HPDE6-E6E7 (cell line): ENCODE measurements around the gene EXTL2.
A peak's percentile ranks its signal among the peaks of the same experiment; 100 is the strongest.
"Not testable (repeated sequence)": the region's sequence is repeated elsewhere in the genome, so short reads cannot be mapped to it uniquely, and the experiment has no call there.

Source experiments
- DNase-seq: peaks from one replicate; pipeline ENCODE4 v3.0.0; 2011; ENCODE audit warnings: missing footprints; ENCODE audit errors: extremely low spot score

EXTL2 gene

DNA sequence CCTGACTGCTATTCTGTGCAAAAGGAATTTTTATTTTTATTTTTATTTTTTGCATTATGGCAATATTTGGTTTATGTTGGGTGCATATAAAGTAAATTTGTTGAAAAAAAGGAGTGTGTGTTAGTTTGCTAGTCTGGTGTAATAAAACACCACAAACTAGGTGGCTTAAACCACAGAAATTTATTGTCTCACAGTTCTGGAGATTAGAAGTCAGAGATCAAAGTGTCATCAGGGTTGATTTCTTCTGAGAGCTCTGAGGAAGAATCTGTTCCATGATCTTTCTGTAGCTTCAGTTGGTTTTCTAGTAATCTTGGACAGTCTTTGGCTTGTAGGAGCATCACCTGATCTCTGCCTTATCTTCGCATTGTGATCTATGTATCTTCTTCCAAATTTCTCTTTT, 7.7 kb upstream of the EXTL2 start:
- DNase-seq, result no peak

DNA sequence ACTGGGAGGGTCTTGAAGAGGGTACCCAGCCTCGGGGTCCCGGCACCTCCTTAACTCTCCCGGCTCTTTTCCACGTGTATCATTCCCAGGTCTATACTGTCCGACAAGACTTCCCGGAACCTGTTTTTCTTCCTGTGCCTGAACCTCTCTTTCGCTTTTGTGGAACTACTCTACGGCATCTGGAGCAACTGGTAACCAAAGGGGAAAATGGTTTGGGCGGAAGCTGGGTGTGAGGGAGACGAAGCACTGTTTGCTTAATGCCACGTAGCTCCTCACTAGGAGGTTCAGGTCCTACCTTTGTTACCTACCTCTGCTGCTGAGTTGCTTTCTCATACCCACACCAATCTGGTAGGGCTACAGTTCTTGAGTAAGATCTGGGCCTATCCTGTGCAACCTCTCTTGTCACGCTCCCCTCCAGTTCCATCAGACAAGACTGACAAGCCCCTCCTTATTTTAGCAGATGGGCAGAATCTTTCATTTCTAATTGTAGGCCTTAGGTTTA, 1.9 kb upstream of the EXTL2 start:
- DNase-seq, result peak; percentile 26

DNA sequence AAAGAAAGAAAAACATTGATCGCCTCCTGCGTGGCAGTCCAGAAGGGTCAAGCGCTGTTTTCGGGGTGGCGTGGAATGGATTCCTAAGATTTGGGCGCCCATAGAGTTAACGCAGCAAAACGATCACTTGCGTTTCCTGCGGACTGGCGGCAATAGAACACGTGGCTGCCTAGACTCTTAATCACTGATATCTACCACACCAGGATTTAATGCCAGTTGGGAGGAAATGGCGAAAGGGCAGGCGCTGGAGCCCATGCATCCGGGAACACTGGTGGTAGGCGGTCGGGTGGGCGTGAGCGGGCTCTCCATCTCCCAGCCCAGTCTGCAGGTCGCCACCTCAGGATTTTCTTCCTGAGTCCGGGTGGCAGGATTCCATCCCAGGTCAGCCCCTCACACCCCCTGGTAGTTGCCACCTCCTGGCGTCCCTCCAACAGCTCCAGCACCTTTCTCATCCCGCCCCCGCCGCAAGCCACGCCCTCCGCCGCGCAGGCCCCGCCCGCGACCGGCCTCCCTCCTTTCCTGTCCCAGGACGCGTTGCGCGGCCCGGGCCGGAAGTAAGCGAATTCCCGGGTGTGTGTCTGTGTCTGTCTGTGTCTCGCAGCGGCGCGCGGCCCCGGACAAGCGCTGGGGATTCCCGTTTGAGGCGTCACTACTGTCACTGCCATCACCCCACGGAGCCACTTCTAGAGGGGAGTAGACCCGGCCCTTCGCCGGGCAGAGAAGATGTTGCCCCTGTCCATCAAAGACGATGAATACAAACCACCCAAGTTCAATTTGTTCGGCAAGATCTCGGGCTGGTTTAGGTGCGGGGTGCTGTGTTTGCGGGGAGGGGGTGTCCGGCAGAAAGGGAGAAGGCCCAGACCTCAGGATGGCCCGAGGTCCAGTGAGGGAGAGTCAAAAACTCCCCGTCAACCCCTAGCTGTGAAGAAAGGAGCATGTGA, 1.2 kb upstream of the EXTL2 start, which contains the start of gene SLC30A7:
Gene SLC30A7 (plus strand): TSS at position 551 of the 941 bp plus-strand sequence. CDS start 173 bp downstream, at position 724.
- DNase-seq, result peak; percentile 75

DNA sequence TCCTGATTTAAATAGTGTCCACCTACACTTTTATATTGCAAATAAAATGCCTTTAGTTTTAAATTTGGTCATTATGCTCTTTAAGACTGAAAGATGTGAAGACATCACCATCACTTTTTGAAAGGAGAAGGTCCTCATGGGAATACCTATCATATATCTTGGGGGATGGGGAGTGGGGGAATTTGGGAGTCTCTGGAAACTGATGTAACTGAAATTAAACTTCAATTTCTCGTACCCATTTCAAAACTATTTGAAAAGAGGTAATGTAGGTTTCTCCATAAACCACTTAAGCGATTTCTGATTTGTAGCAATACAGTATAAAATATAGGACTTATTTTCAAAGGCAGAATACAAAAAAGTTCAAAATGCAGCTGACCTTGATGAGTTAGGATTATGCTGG, 924 bp downstream of the EXTL2 start:
- DNase-seq, result no peak

DNA sequence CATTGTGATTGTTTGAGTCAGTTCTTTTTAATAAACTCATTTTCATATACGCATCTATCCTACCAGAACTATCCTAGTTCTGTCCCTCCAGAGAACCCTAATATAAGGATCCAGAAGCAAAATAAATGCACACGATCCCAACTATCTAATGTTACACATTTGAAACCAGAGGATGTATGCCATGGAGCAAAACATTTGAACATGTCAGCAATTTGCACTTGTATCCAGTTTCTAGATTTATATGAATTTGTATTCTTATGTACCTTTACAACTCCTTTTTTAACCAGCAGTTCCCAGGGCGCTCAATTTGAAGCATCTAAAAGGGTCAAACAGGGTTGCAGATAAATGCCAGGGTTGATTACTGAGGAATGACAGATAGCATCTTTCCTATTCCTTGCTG, 2.1 kb downstream of the EXTL2 start:
- no peak for DNase-seq

DNA sequence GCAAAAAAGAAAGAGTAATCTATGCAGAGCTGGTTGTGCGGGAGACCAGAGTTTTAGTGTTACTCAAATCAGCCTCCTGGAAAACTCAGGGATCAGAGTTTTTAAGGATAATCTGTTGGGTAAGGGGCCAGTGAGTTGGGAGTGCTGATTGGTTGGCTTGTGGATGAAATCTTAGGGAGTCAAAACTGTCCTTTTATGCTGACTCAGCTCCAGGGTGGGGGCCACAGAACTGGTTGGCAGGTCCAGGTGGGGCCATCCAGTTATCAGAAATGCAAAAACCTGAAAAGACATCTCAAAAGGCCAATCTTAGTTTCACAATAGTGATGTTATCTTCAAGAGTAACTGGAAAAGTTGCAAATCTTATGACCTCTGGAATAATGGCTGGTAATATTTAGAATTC, 3.3 kb downstream of the EXTL2 start:
- no peak for DNase-seq

DNA sequence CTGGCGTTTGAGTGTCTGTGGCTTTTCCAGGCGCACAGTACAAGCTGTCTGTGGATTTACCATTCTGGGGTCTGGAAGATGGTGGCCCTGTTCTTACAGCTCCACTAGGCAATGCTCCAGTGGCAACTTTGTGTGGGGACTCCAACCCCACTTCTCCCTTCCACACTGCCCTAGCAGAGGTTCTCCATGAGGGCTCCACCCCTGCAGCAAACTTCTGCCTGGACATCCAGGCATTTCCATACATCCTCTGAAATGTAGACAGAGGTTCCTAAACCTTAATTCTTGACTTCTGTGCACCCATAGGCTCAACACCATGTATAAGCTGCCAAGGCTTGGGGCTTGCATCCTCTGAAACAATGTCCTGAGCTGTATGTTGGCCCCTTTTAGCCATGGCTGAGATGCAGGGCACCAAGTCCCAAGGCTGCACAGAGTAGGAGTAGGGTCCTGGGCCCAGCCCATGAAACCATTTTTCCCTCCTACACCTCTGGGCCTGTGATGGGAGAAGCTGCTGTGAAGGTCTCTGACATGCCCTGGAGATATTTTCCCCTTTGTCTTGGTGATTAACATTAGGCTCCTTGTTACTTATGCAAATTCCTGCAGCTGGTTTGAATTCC, 4.7 kb downstream of the EXTL2 start:
- not testable (repeated sequence) for DNase-seq

DNA sequence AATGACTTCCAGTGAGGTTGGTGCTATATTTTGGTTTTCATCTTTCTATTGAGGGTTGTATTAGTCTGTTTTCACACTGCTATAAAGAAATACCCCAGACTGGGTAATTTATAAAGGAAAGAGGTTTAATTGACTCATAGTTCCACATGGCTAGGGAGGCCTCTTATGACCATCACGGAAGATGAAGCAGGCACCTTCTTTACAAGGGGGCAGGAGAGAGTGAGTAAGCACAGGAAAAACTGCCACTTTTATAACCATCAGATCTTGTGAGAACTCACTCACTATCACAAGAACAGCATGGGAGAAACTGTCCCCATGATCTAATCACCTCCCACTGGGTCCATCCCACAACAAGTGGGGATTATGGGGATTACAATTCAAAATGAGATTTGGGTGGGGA, 5.6 kb downstream of the EXTL2 start:
- not testable (repeated sequence) for DNase-seq

DNA sequence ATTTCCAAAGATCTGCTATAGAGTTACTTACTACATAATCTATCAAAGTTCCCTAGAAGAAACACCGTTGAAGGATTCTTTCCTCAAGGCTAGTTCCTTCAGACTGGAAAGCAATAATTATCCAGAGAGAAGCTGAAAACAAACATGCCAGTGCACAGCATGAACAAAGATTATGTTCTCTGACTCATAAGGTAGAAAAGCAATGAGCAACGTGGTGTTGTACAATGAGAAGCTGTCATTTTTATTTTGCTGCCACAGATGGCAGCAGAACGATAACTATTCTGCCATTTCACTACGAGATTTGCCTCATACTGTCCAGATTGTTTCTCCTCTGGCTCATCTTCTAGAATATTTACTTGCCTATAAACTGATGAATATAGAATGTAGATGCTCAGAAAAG, 10.7 kb downstream of the EXTL2 start:
- DNase-seq, result peak; percentile 54

DNA sequence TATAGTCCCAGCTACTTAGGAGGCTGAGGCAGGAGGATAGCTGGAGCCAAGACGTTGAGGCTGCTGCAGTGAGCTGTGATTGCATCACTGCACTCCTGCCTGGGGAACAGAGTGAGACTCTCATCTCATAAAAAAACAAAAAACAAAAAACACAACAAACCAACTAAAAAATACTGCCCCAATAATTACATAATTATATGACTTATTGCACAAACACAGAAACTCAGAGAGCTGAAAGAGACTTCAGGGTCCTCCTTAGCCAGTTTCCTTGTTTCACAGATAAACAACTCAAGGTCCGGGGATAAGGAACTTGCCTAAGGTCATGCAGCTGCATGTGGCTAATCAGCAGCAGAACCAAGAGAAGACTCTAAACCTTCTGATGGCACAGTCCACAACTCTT, 11.9 kb downstream of the EXTL2 start:
- no peak for DNase-seq

DNA sequence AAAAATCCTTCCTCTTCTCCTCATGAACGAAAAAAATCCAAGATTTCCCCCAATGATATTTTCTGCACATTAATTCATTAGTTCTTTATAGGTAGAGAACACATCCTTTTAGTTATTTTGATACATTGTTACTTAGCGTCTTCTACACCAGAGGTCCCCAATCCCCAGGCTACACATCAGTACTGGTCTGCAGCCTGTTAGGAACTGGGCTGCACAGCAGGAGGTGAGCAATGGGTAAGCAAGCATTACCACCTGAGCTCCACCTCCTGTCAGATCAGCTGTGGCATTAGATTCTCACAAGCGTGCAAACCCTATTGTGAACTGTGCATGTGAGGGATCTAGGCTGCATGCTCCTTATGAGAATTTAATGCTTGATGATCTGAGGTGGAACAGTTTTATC, 13.0 kb downstream of the EXTL2 start:
- DNase-seq, result no peak

DNA sequence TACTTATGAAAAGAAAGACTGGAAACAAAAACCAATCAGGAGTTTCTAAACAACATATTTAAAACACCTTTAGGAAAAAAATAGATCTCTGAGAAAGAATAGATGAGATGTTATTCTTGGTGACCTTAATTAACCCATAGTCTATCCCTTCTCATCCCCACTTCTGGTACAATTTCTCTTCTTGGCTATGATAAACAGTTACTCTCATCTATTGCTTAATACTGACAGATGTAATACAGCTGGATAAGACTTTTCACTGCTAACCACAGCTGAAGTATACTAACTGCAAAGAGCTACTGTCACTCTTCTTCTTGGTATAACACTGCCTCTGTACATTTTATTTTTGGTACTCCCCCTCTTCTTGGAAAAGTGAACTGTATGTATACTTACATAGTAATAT, 15.2 kb downstream of the EXTL2 start:
- no peak for DNase-seq

DNA sequence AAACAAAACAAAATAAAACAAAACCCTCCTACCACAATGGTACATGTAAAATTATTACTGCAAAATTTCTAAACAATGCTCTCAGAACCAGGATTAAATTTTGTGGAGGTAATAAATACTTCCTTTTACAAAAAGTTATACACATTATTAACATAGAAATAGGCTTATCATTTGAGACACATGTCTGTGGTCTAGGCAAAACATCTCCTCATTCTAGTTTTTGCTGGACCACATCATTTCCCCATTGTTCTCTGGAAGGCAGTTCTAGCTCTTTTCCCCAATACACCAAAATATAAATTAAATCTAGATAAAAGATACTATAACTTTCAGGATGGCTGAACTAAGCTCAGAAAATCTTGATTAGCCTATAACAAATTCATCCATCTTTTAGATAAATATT, 18.4 kb downstream of the EXTL2 start:
- DNase-seq, result no peak

DNA sequence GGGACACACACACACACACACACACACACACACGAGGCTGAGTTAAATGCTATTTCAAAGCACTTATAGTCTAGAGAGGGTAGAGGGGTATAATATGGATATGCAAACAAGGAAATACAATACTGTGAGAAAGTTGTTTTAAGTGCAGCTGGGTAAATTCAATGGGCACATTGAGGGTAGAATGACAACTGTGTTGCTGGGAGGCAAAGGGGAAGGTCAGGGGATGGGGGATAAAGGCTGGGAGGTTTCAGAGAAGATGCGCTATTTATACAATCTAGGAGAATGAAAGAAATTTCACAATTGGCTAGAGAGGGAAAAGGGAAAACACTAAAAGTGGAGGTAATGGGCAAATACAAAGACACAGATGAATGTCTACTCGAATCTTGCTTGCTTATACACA, 19.4 kb downstream of the EXTL2 start:
- DNase-seq, result no peak

DNA sequence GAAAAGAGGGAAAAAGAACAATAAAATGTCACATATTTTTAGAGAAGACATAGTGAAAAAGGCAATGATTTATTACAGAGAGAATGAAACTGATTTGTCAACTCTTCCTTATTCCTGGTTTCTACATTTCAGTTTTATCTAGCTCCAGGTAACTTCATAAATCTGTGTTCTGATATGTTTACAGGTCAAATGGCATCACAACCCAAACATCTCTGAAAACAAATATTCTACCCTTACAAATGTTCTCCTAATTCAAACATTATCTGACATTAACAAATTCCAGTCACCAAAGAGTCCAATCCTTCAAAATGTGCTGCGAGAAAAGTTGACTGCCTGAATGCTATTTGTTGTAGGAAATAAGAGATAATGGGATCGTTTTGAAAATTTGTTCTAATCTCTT, 20.2 kb downstream of the EXTL2 start:
- DNase-seq, result no peak

DNA sequence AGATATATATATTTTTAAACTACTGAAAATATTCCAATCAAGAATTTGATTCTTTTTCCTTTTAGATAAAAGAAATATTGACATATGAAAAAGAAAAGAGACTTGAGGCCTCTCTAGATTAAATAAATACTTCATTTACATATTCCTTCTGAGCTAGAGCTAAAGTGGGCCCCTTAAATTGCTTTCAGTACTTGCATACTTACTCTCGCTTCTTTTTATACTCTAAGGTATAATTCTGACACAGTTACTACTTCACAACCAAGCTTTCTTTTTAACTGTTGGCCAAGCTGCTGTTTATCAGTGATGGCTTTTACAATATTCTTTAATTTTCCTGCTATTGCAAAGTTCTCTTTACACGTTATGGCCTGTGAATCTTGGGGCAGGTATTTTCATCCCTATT, 24.6 kb downstream of the EXTL2 start:
- no peak for DNase-seq

DNA sequence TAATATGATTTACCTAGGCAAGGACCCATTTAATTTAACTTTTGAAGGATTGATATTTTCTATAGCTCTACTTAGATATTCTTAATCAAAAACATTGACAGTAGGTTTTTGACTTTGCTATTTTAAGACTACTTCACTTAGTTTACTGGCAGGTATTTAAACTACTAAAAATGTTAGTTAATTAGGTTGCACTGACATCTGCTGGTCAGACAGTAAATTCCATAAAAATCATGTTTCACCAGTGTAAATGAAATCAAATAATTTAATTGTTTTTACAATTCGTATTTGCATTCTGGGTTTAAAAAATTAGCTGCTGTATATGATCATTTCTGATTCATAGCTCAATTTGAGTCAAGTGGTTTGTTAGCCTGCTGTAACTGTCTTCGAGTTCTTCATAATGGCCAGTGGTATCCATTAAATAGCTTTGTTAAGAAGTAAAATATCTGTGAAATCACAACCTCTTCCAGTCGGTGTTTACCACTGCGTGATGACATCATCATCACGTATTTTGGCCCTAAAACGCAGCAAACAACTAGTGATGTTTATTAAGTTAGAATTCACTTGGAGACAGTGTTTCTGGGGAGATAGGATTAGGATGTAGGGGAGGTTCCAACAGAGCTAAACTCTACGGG, 26.2 kb downstream of the EXTL2 start:
- DNase-seq, result no peak

DNA sequence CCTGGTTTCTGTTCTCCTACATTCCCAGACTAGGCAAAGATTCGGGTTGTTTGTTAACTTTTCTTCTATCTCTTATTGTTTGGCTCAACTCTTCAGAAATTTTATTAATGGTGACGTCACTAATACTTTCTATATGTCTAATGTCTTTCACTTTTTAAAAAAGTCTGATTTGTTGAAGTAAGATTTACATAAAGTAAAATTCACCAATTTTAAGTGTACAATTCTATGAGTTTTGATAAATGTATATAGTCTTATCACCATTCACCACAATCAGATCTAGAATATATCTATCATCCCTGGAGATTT, 27.8 kb downstream of the EXTL2 start:
- DNase-seq, result no peak

DNA sequence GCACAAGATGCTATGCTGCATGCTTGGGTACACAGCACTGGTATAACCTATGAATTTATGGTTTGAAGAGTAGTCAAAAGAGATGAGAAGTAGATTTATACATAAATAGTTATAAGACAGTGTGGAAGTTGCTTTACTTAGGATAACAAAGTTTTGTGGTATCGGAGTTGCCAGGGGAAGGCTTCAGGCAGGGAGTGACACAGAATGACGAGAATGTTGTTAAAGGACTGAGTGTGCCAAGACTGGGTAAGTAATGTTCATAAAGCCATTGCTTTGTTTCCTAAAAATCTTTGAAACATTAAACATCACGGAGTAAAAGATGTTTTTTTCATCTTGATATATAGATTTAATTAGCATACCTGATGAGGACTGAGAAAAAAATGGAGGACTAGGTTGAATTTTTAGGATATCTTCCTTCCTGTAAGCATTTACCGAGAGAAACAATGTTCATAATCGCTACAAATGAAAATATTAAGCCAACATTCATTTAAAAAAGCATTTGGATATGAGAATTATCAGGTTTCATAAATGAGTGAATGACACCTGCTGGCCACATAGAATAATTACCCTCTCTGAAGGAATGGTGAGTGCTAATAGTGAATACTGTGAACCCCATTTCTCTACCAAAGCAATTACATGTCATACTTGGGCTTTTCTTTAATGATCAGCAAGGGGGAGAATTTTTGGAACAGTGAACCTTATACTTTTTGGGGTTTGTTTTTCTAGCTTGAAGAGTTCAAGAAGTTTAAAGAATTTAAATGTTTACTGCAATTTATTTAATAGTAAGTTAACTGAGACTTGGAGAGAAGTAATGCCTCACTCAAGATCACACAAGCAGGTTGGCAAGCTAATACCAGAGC, 28.4 kb downstream of the EXTL2 start:
- no peak for DNase-seq

DNA sequence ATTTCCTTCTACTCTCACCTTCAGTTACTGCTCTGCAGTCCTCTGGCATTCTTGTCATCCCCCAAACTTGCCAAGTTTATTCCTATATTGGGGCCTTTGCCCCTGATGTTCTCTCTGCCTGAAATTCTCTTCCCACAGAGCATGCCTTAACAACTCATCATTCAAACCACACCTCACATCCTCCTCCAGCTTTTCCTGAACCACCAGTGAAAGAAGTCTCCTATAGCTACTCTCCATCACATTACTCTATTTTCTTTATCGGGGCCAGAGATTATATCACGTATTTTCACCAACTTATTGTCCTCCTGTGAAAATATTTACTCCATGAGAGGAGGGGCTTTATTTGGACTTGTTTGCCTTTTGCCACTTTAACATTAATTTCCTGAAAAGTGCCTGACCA, 32.1 kb downstream of the EXTL2 start:
- DNase-seq, result no peak

DNA sequence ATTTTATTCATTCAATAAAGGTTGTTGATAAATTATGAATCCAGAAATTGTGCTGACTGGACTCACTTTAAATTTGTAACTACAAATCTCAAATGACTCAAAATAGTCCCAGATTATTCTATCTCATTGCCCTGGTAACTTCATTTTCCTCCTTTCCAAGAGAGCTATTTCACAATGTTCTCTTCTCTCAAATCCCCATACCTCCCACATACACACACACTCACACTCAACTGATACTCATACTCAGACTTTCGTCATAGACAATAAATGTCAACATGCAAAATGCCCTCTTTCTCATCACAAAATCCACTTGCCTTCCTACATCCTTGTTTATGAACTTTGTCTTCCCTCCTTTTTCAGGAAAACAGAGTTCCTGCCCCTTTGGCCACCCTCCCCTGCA, 33.3 kb downstream of the EXTL2 start:
- no peak for DNase-seq
